ENCODE results near the gene PEX11A.

The PEX11A gene

DNA sequence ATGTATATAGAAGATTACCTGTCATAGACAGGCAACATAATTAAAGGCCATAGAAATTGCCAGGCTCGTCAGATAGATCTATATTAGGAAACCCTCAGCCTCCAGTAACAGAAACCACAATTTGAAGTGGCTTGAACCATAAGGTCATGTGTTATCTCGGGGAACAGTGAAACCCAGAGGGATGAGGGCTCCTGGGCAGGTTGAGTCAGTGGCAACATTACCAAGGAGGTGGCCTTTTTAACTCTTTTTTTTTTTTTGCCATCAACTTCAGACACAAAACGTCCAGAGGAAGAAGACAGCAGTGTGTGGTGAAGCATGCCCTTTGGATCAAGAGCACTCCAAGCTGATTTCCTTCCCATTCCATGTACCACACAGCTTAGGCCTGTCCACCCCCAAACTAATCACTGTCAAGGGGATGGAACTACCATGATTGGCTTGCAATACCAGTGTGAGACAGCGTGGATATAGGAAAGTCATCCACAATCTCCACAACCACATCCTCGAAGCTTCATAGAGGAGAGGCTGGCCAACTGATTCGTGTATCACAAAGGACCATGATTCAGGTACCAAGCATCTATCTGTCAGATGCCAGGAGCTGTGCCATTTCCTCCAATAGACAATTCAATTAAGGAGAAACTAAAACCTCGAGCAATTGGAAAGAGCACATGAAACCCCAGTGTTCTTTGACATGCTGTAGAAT, 34.3 kb downstream of the PEX11A start:
- no peak for DNase-seq (ENCODE audit: low read depth, low spot score)

DNA sequence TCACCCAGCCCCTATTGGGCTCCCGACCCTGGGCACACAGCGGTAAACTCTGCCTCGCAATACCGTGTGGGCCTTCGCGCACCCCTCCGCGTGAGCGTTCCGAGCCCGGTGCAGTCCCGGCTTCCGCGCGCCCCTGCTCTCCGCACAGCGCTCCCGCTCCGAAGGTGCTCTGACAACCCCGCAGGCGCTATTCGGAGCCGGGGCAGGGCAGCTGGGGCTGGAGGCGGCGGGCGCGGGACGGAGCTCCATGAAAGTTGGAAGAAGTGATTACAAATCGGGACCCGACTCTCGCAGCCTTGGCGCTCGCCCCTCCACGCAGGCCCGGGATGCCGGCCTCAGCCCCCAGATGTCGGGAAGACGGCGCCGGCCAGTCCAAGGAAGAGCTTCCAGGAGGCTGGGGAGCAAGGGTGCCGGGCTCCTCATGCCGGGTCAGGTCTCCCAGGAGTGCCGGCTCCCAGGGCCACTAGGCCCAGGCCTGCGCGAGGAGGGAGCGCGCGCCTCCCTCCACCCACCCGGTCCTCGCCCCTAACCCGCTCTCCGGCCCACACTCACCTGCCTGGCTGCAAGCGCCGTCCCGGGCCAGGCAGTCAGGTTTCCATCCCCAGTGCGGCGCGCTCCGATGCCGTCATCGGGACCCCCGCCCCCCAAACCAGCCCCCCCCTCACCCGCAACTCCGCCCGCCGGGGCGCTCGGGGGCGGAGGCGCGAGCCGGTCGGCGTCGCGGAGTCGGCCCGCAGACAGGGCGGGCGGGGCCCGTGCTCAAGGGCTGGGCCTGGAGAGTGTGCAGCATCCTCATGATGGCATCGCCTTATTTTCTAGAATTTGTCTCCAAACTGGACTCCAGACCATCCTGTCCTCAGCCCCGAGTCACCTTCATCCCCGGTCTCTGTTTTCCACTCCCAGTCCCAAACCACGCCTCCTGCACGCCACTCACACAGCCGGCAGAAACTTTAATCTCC, 35.4 kb downstream of the PEX11A start, which contains the start of gene KIF7:
KIF7 (minus strand) TSS at position 621 of the 959 bp plus-strand sequence. CDS start 2,537 bp downstream, outside the sequence.
- DNase-seq (ENCODE audit: low read depth, low spot score), result no peak

DNA sequence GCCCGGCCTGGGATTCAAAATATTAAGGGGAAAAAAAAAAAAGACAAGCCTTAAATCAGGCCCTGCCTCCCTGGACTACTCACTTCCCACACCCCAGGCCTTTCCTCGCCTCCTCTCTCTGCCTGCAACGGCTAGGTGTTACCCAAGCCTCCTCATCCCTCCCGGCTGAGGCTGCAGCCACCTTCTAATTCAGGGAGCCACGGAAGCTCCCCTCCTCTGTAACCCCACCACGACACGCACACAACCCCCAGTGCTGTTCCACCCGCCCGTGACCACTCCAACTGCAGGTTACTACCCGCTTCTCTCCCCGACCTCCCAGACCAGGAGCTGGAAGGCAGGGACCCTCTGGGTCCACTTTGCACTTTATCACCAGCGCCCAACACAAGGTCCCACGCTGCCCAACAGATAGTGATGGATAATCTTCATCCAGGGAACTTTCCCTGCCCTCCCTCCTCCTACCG, 36.2 kb downstream of the PEX11A start:
- DNase-seq (ENCODE audit: low read depth, low spot score), result no peak

DNA sequence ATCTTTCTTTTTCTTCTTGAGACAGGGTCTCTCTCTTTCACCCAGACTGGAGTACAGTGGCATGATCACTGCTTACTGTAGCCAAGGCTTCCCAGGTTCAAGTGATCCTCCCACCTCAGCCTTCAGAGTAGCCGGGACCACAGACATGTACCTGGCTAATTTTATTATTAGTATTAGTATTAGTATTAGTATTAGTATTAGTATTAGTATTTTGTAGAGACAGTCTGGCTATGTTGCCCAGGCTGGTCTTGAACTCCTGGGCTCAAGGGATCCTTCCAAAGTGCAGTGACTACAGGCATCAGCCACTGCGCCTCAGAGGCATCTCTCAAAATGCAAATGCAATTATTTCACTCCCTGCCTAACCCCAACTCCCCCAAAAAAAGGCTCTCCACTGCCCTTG, 37.0 kb downstream of the PEX11A start:
- no peak for DNase-seq (ENCODE audit: low read depth, low spot score)

DNA sequence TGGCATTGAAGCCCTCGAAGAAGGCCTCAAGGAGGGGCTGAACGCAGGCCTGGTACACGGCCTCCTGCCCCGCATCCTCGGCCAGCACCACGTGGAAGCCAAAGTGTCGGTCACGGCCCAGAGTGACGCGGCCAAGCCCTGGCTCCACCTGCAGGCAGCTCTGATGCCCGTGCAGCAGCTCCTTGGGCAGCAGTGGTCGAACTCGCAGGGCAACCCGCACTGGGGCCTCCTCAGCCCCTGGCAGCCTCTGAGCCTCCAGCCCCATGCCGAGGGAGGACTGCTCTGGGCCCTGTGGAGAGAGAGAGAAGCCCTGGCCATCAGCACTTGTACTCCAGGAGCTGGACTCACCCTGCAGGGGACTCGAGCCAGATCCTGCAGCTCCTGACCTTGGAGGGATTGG, 37.9 kb downstream of the PEX11A start:
- DNase-seq (ENCODE audit: low read depth, low spot score), result no peak

DNA sequence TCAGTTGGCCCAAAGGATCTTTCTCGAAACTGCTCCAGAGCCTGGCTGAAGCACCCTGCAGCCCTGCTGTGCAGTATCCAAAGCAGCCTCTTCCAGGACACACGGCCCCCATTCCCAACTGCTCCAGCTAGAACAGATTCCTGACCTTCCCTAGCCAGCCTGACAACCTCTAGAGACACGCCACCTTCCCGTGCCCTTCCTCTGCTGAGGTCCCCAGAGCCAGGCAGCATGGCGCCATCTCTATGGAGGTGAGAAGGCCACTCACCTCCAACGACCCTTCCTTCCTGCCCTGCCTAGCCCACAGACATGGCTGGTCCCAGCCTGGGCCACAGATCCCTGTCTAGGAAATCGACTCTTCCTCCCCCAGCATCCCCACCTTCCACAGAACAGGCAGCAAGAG, 38.4 kb downstream of the PEX11A start:
- no peak for DNase-seq (ENCODE audit: low read depth, low spot score)

DNA sequence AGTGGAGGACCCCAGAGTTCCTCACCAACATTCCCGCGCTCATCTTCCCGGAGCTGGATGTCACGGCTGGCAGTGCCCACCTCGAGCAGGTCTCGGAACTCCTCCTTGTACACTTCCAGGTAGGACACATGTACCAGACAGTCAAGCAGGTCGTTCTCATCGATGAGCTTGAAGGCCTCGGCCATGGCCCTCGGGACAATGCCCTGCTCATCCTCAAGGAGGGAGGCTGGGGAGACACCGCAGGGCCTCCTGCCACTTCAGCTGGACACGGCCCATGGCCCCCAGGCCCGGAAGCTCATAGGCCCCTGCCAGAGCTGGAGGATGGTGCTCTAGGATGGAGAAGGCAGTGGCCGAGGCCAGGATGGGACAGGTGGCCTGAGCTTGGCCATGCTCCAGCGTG, 40.8 kb downstream of the PEX11A start:
- no peak for DNase-seq (ENCODE audit: low read depth, low spot score)

DNA sequence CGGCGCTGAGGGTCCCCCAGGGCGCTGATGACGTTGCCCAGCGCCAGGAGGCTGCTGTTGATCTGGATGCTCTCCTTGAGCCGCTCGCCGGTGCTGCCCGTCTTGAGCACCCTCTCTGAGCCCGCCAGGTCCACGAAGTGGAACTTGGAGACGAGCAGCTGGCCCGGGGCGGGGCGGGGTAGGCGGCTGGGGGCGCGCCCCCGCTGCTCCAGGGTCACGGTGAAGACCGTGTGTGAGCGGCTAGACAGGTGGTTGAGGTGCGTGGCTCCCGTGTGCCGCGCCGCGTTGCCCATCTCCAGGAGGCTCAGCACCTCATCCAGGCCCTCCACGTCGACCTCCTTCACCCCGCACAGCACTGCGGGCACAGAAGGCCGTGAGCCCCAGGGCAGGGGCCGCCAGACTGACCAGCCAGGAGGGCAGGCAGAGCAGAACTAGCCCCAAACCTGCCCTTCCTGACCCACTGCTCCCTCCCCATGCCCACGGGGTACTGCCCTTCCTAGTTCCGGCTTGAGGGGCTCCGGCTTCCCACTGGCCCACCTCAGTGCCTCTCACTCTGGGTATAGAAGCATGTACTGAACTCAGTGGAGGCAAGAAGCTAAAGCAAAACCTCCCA, 41.4 kb downstream of the PEX11A start:
- no peak for DNase-seq (ENCODE audit: low read depth, low spot score)

DNA sequence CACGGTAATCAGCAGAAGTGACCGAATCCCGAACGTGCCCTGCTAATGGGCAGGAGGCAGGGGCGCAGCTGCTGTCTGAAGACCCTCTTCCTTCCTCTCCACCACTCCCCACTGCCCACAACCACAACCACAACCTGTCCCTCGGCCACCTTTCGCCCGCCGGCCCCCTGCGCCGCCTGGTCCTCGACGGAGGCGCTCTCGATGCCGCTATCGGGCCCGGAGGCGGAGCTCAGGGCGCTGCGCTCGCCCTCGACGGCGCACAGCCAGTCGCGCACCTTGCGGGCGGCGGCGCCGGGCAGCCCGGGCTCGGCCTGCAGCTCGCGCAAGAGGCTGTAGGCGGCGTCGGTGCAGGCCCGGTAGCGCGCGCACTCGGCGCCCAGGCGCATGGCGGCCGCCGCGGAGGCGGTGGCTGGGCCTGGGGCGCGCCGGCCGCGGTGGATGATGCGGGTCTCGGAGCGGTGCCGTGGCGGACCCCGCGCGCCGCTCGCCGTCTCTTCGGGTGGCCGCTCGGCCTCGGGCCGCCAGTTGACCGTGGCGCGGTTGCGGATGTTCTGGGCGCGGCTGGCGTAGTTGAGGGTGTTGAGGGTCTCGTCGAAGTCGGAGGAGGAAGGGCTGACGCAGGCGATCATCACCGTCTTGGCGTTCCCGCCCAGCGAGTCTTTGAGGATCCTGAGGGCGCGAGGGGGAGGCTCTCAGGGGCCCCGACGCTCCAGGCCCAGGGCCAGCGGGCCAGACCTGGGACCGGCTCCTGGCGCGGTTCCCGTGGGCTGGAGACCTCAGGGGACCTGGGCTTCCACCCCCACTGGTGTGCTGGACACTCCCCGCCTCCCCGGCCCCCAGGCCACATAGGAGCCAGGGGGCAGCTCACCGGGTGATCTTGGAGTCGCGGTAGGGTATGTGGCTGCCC, 42.2 kb downstream of the PEX11A start:
- no peak for DNase-seq (ENCODE audit: low read depth, low spot score)

DNA sequence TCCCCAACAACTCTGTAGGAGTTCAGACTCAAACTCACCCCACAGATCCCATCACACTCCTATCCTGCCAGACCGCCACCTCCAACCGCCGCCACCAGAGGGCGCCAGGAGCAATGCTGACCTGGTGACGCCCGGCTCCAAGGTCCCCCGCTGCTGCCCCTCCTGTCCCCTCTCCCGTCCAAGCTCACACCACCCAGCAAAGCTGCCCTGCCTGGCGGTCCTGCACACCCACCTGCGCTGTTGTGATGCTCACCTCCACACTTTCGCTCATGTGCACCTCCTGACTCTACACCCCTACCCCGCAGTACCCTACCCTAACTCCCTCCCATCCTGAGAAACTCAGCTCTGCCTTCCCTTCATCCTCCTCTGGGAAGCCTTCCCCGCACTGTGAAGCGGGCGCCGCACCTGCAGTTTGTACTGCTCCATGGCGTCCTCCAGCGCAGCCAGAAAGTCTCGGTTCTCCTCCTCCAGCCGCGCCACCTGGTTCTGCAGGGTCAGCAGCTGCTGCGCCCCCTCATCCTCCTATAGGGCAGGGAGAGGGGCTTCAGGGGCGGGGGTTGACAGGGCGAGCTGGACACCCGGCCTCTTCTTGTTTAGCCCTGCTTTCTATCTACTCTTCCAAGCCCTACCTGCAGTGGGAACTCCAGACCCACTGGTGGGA, 43.2 kb downstream of the PEX11A start:
- no peak for DNase-seq (ENCODE audit: low read depth, low spot score)

DNA sequence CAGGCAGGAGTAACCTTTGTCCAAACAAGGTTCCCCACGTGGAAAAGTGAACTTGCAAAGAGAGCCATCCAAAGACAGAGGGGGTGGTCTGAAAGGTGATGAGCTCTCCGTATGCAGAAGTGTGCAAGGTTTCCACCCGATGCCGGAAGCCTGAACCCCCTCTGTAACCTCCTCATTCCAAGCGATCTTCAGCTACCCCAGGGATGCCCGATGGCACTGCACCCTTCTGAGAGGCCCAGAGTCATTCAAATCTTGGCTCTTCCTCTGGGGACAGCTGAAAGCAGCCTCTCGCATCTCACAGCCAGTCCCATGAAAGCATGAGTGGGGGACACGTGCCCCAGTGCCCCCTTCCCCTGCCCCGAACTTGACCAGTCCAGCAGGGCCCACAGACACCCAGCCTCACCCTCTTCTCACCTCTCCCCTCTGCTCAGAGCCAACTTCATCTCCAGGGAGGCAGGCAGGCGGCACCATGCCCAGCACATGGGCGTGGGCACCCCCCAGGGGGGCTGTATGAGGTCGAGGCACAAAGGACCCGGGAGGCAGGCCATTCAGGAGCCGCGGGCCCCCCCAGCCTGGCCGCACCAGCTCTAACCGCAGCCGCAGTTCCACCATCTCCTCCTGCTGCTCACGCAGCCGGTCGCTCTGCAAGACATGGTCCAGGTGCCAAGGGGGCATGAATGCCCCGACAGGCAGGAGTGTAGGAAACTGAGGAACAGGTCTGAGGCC, 44.0 kb downstream of the PEX11A start:
- DNase-seq (ENCODE audit: low read depth, low spot score), result no peak

DNA sequence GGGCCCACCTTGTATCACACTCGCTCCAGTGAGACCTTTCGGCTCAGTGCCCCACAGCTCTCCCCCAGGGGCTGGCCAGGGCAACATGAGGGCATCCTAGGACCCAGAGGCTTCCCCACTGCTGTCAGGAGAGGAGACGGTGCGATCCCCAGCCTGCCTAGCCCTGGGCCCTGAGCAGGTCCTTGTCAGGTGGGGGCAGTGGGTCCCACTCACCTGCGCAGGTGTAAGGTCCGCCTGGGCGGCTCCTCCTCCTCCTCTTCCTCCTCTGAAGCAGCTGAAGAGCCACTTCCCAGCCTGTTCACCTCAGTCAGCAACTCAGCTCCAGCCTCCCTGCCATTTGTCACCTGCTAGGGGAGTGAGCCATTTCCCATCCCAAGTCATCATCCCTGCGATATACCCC, 44.9 kb downstream of the PEX11A start:
- DNase-seq (ENCODE audit: low read depth, low spot score), result no peak

DNA sequence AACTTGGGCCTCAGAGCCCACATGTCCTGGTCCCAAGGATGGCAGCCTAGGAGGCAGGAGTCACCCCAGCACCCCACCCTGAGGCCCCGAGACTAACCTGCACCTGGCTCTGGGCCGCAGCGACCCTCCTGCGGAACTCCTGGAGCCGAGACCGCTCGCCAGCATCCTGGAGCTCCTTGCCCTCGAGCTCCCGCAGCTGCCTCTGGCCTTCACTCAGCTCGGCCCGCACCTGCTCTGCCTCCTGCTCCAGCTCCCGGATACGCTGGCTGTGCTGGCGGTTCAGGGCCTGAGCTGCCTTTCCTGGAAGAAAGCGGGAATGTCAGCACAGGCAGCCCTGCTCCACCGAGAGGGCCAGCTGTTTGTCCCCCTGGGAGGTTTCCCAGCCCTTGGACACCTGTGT, 48.4 kb downstream of the PEX11A start:
- no peak for DNase-seq (ENCODE audit: low read depth, low spot score)

DNA sequence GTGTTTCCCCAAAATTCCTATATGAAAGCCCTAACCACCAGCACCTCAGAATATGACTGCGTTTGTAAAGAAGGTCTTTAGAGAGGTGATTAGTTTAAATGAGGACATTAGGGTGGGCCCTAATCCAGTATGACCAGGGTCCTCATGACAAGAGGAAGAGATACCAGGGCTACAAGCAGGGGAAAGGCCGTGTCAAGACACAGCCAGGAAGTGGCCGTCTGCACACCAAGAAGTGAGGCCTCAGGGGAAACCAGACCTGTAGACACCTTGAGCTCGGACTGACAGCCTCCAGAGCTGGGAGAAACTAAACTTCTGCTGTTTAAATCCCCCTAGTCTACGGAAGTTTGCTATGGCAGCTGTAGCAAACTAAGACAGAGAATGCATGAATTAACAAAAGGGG, 49.5 kb downstream of the PEX11A start:
- no peak for DNase-seq (ENCODE audit: low read depth, low spot score)

DNA sequence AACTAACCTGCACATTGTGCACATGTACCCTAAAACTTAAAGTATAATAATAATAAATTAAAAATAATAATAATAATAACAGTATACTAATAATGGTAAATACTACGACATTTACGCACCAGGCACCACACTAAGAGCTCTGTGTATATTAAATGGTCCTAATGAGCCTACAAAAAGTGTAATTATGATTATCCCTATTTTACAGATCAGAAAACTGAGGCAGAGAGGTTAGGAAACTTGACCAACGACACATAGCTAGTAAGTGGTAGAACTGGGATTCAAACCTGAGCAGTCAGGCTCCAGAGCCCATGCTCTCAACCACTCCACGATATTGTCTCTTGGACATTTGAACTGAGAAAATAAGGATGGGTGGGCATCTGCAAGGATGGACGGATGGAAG, 50.3 kb downstream of the PEX11A start:
- no peak for DNase-seq (ENCODE audit: low read depth, low spot score)

DNA sequence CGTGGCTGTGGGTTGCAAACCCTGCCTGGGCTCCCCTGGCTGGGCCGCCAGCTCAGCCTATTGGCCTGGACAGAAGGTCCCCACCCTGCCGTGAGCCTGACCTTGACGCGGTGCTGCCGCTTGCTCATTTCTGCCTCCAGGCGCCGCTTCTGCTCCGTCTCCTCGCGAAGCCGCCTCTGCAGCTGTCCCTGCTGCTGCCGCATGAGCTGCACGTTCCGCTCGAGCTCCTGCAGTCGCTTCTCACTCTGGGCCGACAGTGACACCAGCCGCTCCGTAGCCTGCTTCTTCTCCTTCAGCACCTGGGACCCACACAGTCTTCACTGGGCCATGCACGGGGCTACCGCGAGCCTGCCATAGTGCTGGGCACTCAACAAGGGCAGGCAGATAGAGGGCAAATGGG, 57.0 kb downstream of the PEX11A start:
- no peak for DNase-seq (ENCODE audit: low read depth, low spot score)

DNA sequence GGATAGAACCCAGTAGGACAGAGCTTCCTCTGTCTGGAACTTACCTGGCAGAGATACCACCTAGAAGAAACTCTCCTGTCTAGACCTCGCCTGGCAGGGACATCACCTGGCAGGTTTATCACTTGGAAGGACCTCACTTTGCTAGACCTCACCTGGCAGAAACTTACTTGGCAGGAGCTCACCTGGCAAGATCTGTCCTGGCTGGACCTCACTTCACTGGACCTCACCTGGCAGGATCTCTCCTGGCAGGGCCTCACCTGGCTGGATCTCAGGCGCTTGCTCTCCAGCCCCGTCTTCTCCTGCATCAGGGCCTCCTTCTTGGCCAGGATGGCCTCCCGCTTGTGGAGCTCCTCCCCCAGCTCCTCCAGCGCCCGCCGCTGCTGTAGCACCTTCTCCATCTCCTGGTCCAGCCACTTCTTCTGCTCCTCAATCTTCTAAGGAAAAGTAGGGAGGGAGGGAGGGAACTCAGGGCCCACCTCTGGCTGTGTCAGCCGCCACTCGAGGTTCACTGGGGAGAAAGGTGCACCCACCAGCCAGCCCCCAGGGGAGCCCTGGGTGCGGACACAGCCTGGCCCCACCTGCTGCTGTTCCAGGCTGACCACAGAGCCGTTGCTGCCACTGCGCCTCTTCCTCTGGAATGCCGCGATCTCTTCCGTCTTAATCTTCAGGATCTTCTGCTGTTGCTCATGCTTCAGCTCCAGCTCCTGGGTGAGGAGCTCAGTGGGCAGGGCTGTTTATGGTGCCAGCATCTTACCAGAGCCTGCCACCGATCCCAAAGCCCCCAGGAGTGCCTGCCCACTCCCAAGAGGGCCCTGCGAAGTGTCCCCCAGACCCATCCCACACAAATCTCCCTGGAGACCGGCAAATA, 57.8 kb downstream of the PEX11A start:
- DNase-seq (ENCODE audit: low read depth, low spot score), result no peak

DNA sequence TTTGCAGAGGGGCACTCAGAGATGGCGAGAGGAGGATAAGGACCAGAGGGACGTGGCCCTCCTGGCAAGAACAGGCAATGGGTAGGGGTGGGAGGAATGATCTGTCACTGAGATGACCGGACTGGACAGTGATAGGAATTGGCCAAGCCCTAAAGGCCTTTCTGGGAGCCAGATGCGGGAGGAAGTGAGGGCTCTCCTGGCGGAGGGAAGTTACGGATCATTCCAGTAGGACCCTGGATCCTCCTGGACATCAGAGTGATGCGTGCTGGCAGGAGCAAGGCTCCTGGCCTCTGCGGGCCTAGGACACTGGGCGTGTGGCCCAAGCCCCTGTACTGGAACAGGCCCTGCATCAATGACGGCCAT, 58.7 kb downstream of the PEX11A start:
- DNase-seq (ENCODE audit: low read depth, low spot score), result no peak

Measured in iPS DF 19.7 (cell line).